ENCODE data around the gene MDK. TPM values are rescaled to one million over a fixed set of nuclear protein-coding genes. Genes with fewer than 3 reads are reported as not detected.

Gene MDK
- 526 TPM for polyA plus RNA-seq (2013, experiment 1 of 2; ENCODE audit: insufficient read length)
- polyA plus RNA-seq (2013, experiment 2 of 2; ENCODE audit: insufficient read length): 556 TPM

- DNase-seq: peak; percentile 45
Observed at GRCh38 chr11:46381048-46381818, at the start of gene MDK. Gene MDK (plus strand): TSS chr11:46381669. CDS start chr11:46382058, 389 bp downstream.

- no peak for DNase-seq
Observed at GRCh38 chr11:46332093-46332567, 49.3 kb upstream of the MDK start.

- DNase-seq: no peak
Observed at GRCh38 chr11:46332568-46333393, 48.7 kb upstream of the MDK start.

- DNase-seq: no peak
Observed at GRCh38 chr11:46333394-46333947, 48.0 kb upstream of the MDK start.

GRCh38 chr11:46334211-46334610 lies 47.3 kb upstream of the MDK start:
- DNase-seq: no peak

GRCh38 chr11:46335271-46335670 lies 46.2 kb upstream of the MDK start:
- no peak for DNase-seq

- no peak for DNase-seq
Observed at GRCh38 chr11:46335890-46336562, 45.4 kb upstream of the MDK start.

GRCh38 chr11:46336563-46337180 lies 44.8 kb upstream of the MDK start:
- DNase-seq: no peak

GRCh38 chr11:46337626-46338345 lies 43.7 kb upstream of the MDK start:
- DNase-seq: no peak

- DNase-seq: no peak
Observed at GRCh38 chr11:46338636-46338987, 42.9 kb upstream of the MDK start.

GRCh38 chr11:46338988-46339666 lies 42.3 kb upstream of the MDK start:
- no peak for DNase-seq

GRCh38 chr11:46339816-46340215 lies 41.7 kb upstream of the MDK start:
- DNase-seq: no peak

GRCh38 chr11:46341454-46341853 lies 40.0 kb upstream of the MDK start:
- no peak for DNase-seq

- no peak for DNase-seq
Observed at GRCh38 chr11:46342239-46342638, 39.2 kb upstream of the MDK start.

- no peak for DNase-seq
Observed at GRCh38 chr11:46343520-46343919, 37.9 kb upstream of the MDK start.

GRCh38 chr11:46345131-46345597 lies 36.3 kb upstream of the MDK start:
- DNase-seq: no peak

GRCh38 chr11:46345881-46346484 lies 35.5 kb upstream of the MDK start:
- DNase-seq: no peak

GRCh38 chr11:46346886-46347636 lies 34.4 kb upstream of the MDK start, which contains the start of gene DGKZ:
Gene DGKZ (plus strand): TSS chr11:46347463. CDS start chr11:46347660, 197 bp downstream.
- DNase-seq: peak; percentile 80

GRCh38 chr11:46347637-46348311 lies 33.7 kb upstream of the MDK start:
- DNase-seq: no peak
